GM19463 (cell line): ENCODE results near the gene NSMF.
A peak's percentile ranks its signal among the peaks of the same experiment; 100 is the strongest.

Experiments
- ATAC-seq: cut with Tn5 transposase; IDR thresholded peaks from one replicate; pipeline ENCODE4 v1.9.1; 2021; ENCODE audit warnings: mild to moderate bottlenecking, moderate library complexity; ENCODE audit not compliant: unreplicated experiment

NSMF gene

DNA sequence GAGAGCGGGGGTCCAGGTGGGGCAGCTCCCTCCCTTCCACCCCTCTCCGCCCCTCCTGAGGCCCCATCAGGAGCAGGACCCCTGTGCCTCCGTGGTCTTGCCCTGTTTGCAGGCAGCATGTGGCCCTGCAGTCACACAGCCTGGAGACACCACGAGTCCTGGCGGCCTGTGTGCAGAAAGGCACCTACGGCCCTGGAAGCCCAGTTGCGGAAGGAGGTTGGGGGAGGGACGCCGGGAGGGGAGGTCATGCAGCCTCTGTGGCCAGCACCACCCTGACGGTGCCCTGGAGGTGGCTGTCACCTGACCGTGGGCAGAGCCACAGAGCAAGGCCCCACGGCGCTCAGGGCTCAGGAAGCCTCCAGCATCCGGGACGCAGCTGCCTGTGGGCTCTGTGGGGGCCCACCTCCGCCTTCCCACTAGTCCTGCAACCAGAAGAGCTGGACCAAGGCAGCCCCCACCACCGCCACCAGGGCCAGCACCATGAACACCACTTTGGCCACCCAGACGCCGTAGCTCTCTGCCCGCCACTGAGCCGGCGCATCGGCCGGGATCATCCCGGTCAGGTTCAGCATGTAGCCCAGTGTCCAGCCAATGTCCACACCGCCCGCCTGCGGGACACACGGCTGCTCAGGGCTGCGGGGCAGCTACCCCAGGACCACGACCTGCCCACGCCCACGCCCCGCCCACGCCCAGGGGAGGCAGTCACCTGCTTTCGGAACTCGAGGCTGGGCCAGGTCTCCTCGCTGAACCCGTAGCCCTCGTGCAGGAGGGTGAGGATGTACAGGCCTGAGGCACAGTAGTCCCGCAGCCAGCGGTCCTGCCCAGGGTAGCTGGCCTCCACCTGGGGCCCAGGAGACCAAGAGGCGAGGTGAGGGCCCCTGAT is 24.4 kb downstream of the NSMF start:
- ATAC-seq: no peak

DNA sequence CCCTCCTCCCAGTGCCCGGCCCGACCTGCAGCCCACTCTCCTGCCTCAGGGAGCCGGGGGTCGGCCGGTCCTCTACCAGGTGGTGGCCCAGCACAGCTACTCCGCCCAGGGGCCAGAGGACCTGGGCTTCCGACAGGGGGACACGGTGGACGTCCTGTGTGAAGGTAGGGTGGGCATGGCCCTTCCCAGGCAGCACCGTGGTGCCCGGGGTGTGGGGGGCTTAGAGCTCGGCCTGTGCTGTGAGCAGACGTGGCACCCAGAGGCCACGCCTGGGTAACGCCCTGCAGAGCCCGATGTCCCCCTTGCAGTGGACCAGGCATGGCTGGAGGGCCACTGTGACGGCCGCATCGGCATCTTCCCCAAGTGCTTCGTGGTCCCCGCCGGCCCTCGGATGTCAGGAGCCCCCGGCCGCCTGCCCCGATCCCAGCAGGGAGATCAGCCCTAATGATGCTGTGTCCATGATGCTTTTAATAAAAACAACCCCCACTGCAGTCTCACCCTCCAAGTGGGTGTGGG is 25.2 kb downstream of the NSMF start:
- no peak for ATAC-seq

DNA sequence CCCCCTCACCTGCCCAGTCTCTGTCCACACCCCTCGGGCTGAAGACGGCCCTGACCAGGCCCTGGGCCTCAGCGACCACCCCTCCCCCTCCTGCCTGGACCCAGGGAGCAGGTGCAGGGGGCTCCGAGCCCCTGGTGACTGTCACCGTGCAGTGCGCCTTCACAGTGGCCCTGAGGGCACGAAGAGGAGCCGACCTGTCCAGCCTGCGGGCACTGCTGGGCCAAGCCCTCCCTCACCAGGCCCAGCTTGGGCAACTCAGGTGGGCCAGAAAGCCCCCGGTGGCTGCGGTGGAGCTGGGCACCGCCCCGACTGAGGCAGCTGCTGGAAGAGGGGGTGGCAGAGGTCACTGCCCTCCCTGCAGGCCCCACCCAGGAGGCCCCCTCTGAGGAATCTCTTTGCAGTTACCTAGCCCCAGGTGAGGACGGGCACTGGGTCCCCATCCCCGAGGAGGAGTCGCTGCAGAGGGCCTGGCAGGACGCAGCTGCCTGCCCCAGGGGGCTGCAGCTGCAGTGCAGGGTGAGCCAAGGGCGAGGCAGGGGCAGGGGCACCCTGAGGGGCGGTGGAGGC is 25.7 kb downstream of the NSMF start:
- no peak for ATAC-seq

DNA sequence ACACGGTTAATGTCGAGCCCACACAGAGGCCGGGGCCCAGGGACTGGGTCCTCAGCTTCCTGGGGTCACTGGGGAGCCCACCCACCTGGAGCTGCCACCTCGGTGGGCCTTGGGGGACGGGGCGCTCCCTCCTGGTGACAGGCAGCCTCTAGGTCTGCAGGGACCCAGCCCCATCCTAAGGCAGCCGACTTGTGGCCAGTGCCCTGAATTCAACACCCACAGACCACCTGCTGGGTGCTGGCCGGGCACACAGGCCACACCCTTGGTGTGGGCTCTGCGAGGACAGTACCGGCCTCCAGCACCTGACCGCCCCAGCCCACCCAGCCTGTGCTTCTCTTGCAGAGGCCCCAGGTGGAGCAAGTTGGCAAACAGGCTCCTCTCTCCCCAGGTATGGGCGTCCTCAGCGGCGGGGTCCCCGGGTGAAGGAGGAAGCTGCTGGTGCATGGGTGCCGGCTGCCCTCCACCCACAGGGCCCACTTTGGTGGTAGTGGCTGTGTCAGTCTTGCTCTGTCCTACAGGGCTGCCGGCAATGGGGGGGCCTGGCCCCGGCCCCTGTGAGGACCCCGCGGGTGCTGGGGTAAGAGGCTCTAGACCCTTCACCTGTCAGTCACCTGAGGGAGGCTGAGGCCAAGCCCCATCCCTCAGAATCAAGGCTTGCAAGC is 26.3 kb downstream of the NSMF start:
- no peak for ATAC-seq

DNA sequence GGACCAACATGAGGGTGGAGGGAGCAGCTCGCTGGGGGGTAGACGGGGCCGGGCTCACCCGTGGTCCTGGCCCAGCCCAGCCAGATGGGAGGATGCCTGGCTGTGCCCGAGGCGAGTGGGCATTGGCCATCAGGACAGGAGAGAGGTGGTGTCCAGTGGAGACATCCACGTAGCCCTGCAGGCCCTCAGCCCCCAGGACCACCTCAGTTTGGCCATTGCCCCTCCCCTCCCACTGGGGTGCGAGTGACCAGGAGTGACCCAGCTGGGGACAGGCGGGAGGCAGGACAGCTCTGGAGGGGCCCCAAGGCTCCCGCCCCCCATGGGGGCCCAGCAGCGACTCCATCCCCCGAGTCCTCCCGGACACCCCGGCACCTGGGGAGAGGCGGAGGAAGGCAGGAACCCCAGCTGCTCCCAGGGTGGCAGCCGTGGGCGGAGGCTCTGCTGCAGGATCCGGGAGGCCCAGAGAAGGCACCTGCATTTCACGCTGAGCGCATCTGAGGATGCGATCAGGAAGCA is 27.7 kb downstream of the NSMF start:
- no peak for ATAC-seq

DNA sequence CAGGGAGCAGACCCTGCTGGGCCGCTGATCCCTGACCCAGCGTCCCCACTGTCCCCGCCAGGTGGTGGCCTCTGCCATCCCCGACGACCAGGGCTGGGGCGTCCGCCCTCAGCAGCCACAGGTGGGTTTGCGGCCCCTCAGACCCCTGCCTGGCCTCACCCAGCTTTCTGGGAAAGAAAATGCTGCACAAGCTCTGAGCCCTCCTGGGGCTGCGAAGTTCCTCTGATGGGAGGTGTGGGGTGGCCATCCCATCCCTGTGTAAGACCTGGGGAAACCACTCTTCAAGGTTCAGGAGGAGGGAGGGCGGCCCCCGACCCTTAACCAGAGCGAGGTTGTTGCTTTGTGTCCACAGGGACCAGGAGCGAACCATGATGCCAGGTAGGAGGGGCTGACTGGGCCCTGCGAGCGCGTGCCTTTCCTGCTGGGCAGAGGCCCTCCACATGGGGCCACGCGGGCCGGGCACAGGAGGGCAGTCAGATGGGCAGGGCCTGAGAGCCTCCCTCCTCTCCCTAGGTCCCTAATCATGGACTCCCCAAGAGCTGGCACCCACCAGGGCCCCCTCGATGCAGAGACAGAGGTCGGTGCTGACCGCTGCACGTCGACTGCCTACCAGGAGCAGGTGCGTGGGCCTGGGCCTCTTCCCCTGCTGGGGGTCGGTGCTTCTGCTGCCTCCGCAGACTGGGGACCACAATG is 28.3 kb downstream of the NSMF start:
- no peak for ATAC-seq

DNA sequence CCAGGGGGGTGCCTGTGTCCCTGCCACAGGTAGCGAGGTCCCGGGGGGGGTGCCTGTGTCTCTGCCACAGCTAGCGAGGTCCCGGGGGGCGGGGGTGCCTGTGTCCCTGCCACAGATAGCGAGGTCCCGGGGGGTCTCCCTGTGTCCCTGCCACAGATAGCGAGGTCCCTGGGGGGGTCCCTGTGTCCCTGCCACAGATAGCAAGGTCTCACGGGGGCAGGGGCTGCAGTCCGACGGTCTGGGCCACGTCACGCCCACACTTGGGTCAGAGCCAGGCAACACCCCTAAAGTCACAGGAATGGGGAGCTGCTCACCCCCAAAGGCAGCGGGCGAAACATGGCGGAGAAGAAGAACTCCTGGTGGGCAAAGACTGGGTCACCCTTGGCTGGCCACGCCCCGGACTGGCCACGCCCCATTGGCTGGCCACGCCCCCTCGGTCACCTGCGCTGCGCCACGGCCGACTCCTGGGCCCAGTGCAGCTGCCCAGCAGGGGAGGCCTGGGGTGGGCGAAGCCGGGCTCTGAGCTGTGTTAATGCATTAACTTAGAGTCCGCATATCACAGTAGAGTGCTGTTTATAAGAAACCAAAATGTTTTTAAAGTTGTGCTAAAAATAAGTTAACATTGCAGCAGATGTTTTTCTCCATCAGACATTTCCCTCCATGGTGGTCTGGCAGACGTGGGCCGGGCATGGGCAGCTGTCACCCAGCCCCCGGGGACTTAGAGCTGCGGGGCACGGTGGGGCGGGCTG is 29.0 kb downstream of the NSMF start:
- no peak for ATAC-seq

DNA sequence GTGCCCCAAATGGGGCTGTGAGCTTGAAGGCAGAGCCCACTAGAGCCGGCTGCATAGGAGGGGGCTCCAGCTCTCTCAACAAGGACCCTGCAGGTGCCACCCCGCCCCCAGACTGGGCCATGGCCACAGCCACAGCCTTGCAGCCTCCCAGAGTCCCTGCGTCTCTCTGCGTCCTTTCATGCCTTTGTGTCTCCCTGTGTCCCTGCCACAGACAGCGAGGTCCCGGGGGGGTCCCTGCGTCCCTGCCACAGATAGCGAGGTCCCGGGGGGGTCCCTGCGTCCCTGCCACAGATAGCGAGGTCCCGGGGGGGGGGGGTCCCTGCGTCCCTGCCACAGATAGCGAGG is 29.6 kb downstream of the NSMF start:
- ATAC-seq: no peak

DNA sequence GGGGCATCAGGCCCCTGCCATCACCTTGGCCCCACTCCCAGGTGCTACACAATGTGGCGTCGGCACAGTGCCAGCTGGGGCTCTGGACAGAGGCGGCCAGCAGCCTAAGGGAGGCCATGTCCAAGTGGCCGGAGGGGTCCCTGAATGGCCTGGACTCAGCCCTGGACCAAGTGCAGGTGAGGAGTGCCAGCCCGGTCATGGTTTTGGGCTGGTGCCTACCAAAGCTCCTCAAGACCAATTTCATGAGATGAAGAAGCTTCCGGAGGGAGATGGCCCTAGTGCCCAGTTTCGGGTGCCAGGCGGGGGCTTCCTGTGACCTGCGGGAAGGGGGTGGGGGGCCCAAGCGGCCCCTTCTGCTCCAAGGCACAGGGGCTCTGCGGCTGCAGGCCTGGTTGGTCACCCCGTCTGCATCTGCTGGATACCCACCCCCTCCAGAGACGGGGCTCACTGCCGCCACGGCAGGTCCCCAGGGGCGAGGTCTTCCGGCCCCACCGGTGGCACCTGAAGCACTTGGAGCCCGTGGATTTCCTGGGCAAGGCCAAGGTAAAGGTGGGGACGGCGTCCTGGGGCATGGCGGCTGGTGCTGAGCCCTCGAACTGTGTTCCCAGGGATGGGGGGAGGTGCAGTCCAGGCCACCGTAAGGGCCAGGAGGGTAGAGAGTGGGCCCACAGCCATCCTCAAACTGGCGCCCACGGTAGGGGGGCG is 30.1 kb downstream of the NSMF start:
- ATAC-seq: no peak

DNA sequence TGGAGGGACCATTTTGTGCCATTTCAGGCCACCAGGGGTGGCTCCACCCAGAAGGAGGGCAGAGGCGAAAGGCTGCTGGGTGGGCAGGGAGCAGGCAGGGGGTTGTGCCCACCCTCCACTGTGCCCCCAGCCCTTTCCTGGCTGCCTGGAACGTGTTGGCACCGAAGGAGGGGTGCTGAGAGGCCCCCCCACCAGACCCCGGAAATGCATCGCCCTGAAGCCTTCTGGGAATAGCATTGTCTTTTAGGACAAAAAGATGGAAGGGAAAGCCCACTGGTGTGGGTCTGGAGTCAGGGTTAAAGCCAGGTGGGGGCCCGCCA is 30.9 kb downstream of the NSMF start:
- no peak for ATAC-seq

DNA sequence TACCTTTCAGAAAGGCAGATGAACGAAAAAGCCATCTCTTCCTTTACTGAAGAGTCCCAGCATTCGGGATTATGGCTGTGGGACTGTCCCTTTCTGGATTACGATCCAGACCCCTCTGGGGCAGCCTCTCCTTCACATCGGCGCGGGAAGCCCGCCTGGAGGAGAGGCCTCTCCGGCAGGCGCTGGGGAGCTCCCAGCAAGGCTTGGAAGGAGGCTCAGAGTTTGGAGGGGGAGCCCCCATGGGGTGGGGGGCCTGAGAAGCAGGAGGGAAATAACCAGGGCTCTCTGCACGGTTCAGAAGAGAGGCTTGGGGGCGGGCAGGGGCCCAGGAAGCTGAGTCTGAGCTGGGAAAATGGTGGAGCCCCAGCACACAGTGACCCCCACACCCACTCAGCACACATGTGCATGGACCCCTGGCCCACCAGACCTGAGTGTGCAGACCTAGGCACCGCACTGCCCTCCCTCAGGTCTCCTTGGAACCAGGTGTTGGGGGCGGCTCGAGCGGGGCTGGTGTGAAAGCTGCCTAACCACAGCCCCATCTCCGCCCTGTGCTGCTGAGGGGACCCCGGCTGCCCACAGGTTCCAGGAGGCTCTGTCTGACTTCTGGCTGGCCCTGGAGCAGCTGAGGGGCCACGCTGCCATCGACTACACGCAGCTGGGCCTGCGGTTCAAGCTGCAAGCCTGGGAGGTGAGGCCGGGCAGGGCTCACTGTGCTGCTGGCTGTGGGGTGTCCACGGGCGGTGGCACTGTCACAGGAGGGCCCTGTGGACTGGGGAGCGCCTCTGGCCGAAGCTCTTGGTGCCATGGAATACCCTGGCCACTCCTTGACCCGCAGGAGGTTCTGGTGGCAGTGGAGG is 31.5 kb downstream of the NSMF start:
- no peak for ATAC-seq

DNA sequence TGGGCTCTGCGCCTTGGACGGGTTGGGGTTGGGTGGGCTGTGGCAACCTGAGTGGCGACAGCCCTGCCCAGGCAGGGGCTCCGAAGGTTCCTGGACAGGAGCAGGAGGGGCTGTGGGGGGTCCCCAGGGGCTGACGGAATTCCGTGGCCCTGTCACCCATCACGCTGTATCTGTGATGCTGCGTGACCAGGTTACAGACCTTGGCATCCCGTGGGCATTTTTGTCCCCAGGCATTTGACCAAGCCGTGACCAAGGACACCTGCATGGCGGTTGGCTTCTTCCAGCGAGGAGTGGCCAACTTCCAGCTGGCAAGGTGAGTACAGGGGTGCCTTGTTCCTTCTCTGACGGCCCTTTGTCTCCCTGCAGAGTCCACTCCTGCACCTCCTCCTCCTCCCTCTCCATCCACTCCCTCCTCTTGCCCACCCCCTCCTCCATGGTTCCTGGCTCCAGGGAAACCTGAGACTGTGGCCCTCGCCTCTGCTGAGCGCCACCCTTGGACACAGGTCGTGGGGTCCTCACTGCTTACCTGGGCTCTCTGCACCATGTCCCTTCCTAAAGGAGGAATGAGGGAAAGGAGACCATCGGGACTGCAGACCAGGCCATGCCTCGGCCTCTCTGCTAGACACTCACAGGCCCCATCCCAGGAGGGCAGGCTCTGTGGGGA is 33.0 kb downstream of the NSMF start:
- no peak for ATAC-seq

DNA sequence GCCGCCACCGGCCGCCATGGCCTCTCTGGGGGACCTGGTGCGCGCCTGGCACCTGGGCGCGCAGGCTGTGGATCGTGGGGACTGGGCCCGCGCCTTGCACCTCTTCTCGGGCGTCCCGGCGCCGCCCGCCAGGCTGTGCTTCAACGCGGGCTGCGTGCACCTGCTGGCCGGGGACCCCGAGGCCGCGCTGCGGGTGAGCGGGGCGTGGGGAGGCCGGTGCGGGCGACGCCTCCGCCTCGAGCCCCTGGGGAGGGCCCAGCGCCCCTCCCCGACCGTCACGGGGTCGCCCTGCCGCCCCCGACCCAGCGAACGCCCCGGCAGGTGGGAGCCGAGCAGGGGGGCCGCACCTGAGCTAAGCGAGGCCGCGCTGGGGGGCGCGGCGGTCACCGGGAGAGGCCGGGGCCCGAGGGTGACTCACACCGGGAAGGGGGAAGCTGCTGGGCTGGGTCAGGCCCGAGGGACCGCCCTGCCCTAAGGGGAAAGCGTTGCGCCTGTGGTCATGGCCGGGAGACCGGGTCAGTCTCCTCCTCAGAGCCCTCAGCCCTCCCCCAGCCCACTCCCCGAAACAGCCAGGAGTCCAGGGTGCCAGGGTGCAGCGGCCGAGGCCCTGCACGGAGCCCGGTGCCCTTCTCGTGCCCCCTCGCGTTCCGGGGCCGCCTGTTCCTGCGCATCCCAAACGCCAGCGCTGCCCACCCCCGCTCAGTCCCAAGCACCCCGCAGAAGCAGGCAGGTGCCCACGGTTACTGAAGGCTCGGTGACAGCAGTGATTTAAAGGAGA is 35.4 kb downstream of the NSMF start:
- peak; percentile 30 for ATAC-seq

DNA sequence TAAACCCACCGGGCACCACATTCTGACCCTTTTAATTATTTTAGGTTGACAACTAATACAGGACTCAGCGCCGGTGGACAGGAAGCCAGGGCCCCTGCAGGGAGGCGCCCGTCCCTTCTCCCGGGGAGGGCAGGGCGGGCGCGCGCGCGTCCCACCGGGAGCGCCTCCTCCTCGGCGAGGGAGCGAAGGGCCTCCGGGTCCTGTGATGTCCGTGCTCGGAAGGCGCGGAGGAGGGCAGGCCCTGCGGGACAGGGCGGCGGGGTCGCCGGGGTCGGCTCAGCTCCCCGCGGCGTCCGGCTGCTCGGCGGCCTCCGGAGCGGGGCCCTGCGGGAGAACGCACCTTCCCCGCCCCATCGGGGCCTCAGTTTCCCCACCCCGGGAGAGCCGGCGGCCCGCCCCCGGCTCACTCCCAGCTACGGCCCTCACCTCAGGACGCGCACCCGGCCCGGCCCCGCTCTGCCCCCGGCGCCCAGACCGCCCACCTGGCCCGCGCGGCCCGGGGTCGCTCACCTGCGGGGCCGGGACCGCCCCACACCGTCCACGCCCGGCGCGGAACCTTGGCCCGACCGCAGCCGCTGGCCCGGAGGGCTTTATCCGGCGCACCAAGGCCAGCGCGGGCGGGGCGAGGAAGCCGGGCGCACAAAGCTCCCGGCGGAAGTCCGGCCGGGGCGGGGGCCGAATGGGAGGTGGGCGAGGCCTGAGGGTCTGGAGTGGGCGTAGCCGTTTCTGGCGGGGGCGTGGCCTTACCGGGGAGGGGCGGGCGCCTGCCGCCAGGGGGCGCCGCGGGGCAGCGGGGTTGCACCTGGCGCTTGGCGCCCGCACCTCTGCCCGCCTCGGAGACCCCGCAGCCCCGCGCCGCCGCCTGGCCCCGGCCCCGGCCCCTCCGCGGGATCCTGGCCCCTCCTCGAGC is 36.3 kb downstream of the NSMF start, which contains the start of the genes EXD3 and NOXA1:
EXD3 (minus strand) TSS at position 559 of the 910 bp plus-strand sequence. CDS start 27,805 bp downstream, outside the sequence.
NOXA1 (plus strand) TSS at position 790 of the 910 bp plus-strand sequence. CDS start 137 bp downstream, outside the sequence.
- ATAC-seq: peak; percentile 79

DNA sequence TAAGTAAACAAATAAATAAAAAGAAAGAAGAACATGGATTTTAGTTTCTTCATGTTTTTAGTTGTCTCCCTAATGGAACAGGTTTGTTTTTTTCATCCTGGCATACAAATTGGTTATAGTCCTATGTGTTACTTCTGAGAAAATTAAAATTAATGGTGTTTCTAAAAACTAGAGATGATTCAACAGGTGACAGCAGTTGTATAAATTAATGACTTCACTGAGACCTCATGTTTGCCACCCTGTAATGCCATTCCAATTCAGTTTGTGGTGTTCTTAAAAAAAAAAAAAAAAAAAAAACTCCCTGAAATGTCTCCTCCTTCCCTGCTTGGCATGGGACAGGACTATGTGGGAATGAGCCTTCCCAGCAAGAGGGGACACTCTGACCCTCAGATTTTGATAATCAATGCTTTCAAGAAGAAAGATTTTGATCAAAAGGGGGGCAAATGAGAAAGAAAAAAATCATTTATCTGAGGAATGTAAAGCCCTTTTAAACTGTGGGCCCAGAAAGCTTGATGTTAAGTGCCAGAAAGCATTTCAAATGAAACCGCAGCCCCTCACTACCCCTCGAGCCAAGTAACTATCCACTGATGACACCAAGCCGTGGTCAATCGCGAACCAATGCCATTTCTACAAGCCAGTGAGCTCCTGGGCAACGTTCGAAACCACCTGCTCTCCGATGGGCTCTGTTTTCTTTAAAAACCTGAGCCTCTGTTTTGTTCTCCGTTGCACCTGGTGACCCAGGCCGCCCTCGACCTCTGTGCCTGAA is 37.1 kb downstream of the NSMF start:
- ATAC-seq: no peak
